NCI-H510A (cell line): ENCODE data around the gene ATP12A.
"Not testable (repeated sequence)": the region's sequence is repeated elsewhere in the genome, so short reads cannot be mapped to it uniquely, and the experiment has no call there.

ENCODE experiments used
- DNase-seq: peaks from one replicate; lab custom pipeline; 2025; lab: John Stamatoyannopoulos, UW

ATP12A gene

GRCh38 chr13:24730873-24731567 is 50.8 kb downstream of the ATP12A start:
- DNase-seq: not testable (repeated sequence)

- no peak for DNase-seq
Observed at GRCh38 chr13:24734950-24735349, 54.7 kb downstream of the ATP12A start.

GRCh38 chr13:24737042-24737441 is 56.8 kb downstream of the ATP12A start:
- DNase-seq: no peak

GRCh38 chr13:24738366-24738847 is 58.2 kb downstream of the ATP12A start:
- no peak for DNase-seq

GRCh38 chr13:24740014-24740890 is 60.0 kb downstream of the ATP12A start:
- no peak for DNase-seq

GRCh38 chr13:24741016-24741662 is 60.9 kb downstream of the ATP12A start:
- DNase-seq: no peak

GRCh38 chr13:24741791-24742190 is 61.6 kb downstream of the ATP12A start:
- DNase-seq: no peak

GRCh38 chr13:24742294-24742693 is 62.1 kb downstream of the ATP12A start:
- DNase-seq: no peak

- no peak for DNase-seq
Observed at GRCh38 chr13:24742977-24743376, 62.8 kb downstream of the ATP12A start.

GRCh38 chr13:24744247-24744646 is 64.0 kb downstream of the ATP12A start:
- no peak for DNase-seq

- DNase-seq: no peak
Observed at GRCh38 chr13:24745516-24745860, 65.3 kb downstream of the ATP12A start.

GRCh38 chr13:24745861-24746617 is 65.8 kb downstream of the ATP12A start:
- no peak for DNase-seq

GRCh38 chr13:24746618-24747247 is 66.5 kb downstream of the ATP12A start:
- DNase-seq: no peak

GRCh38 chr13:24747248-24748060 is 67.2 kb downstream of the ATP12A start:
- peak; percentile 46 for DNase-seq

GRCh38 chr13:24748061-24748400 is 67.8 kb downstream of the ATP12A start:
- no peak for DNase-seq

- DNase-seq: no peak
Observed at GRCh38 chr13:24759197-24759596, 79.0 kb downstream of the ATP12A start.
